SK-N-SH (cell line): ENCODE data around the gene ADAMTS13. TPM values are rescaled to one million over a fixed set of nuclear protein-coding genes. Genes with fewer than 3 reads are reported as not detected.

Experiments
- CTCF ChIA-PET: fragments of 300-600, 350-600 bp; formaldehyde crosslinking; extraction: SDS; loops from one replicate; lab custom pipeline; 2021; lab: Yijun Ruan, JAX
- POLR2A ChIA-PET: fragments of 350-600 bp; sonication (Branson Sonifier 250); formaldehyde crosslinking; extraction: SDS; loops from one replicate; lab custom pipeline; 2020; ENCODE audit warnings: antibody characterized with exemption, inconsistent platforms; lab: Yijun Ruan, JAX
- DNase-seq: peaks from one replicate; pipeline ENCODE4 v3.0.0; 2012
- H2AFZ ChIP-seq: fragments of 200-600 bp; sonication (generic); 2 replicates; pipeline ENCODE4 v1.8.1; 2016; ENCODE audit warnings: antibody characterized with exemption, mild to moderate bottlenecking, low read depth
- H3F3A ChIP-seq: fragments of 200-600 bp; sonication (generic); replicated peaks from 2 replicates; pipeline ENCODE3; 2016; ENCODE audit warnings: antibody characterized with exemption, mild to moderate bottlenecking; ENCODE audit not compliant: insufficient read depth
- H3K27ac ChIP-seq, 2 experiments: fragments of 200-500 bp in 1 of 2; fragments of 200-600 bp in 1 of 2; sonication (Bioruptor generic) in 1 of 2; sonication (generic), shearing (Covaris generic) in 1 of 2; 2 replicates each; pipeline versions ENCODE4 v1.5.1 to v1.6.1; 2014 to 2016; ENCODE audit warnings: low read depth in 2 of 2, inconsistent platforms in 1 of 2, low read length in 1 of 2, mild to moderate bottlenecking in 1 of 2, mixed read lengths in 1 of 2
- H3K27me3 ChIP-seq: fragments of 200-600 bp; sonication (generic), shearing (Covaris generic); 2 replicates; pipeline ENCODE4 v1.6.1; 2016; ENCODE audit warnings: mixed run types; ENCODE audit not compliant: insufficient read depth
- H3K36me3 ChIP-seq, 2 experiments: fragments of 200-500 bp in 1 of 2; fragments of 200-600 bp in 1 of 2; sonication (Bioruptor generic) in 1 of 2; sonication (generic) in 1 of 2; replicated peaks in 1 of 2; 2 replicates each; pipeline versions ENCODE3 to v1.5.1; 2014 to 2016; ENCODE audit warnings: low read length in 1 of 2, mild to moderate bottlenecking in 1 of 2; ENCODE audit not compliant: insufficient read depth in 2 of 2, control insufficient read depth in 1 of 2
- H3K4me1 ChIP-seq, 2 experiments: fragments of 200-500 bp in 1 of 2; fragments of 200-600 bp in 1 of 2; sonication (Bioruptor generic) in 1 of 2; sonication (generic), shearing (Covaris generic) in 1 of 2; 2 replicates each; pipeline versions ENCODE4 v1.5.1 to v1.6.1; 2014 to 2016; ENCODE audit warnings: low read depth in 1 of 2, low read length in 1 of 2, mixed run types in 1 of 2; ENCODE audit not compliant: insufficient read depth in 2 of 2, control insufficient read depth in 1 of 2
- H3K4me2 ChIP-seq: fragments of 200-600 bp; sonication (generic), shearing (Covaris generic); 2 replicates; pipeline ENCODE4 v1.6.1; 2017; ENCODE audit warnings: mixed run types
- H3K4me3 ChIP-seq, 2 experiments: fragments of 200-500 bp in 1 of 2; fragments of 200-600 bp in 1 of 2; sonication (Bioruptor generic) in 1 of 2; sonication (generic), shearing (Covaris generic) in 1 of 2; 2 replicates each; pipeline versions ENCODE4 v1.5.1 to v1.8.1; 2014 to 2016; ENCODE audit warnings: low read depth in 2 of 2, inconsistent platforms in 1 of 2, low read length in 1 of 2, mild to moderate bottlenecking in 1 of 2, mixed read lengths in 1 of 2, moderate library complexity in 1 of 2
- H3K79me2 ChIP-seq: fragments of 200-600 bp; sonication (generic); 2 replicates; pipeline ENCODE4 v1.8.1; 2017; ENCODE audit warnings: mild to moderate bottlenecking; ENCODE audit not compliant: insufficient read depth
- H3K9ac ChIP-seq: fragments of 200-600 bp; sonication (generic); 2 replicates; pipeline ENCODE4 v1.6.1; 2017; ENCODE audit warnings: mixed run types
- H3K9me2 ChIP-seq: fragments of 200-600 bp; sonication (generic); 2 replicates; pipeline ENCODE4 v1.6.1; 2017; ENCODE audit warnings: mixed run types
- H3K9me3 ChIP-seq: fragments of 200-600 bp; sonication (generic); 2 replicates; pipeline ENCODE4 v1.6.1; 2017; ENCODE audit warnings: mixed run types, mild to moderate bottlenecking, moderate library complexity
- H4K20me1 ChIP-seq: fragments of 200-600 bp; sonication (generic); 2 replicates; pipeline ENCODE4 v1.6.1; 2017; ENCODE audit warnings: mild to moderate bottlenecking, mixed run types; ENCODE audit not compliant: insufficient read depth
- CTCF ChIP-seq: fragments of 200-600 bp; sonication (generic); IDR thresholded peaks from 2 replicates; pipeline ENCODE4 v1.6.1; 2017; ENCODE audit warnings: antibody characterized with exemption, mild to moderate bottlenecking, moderate library complexity
- ELF1 ChIP-seq: IDR thresholded peaks from 2 replicates; pipeline ENCODE4 v1.4.0; 2012
- EP300 ChIP-seq, 2 experiments: IDR thresholded peaks; 2 replicates each; pipeline versions ENCODE4 v1.4.0 to v1.6.1; 2012; ENCODE audit warnings: borderline replicate concordance in 1 of 2, low read depth in 1 of 2, low read length in 1 of 2
- EZH2phosphoT487 ChIP-seq: fragments of 200-600 bp; sonication (generic); IDR thresholded peaks from 2 replicates; pipeline ENCODE4 v1.6.1; 2017; ENCODE audit warnings: low read depth, mixed run types, mild to moderate bottlenecking, antibody characterized with exemption, moderate library complexity, borderline replicate concordance
- FOXJ3 ChIP-seq: sonication (generic); formaldehyde crosslinking; IDR thresholded peaks from 2 replicates; pipeline ENCODE4 v1.5.1; 2020; ENCODE audit warnings: mild to moderate bottlenecking, missing genetic modification reagents
- FOXM1 ChIP-seq: IDR thresholded peaks from 2 replicates; pipeline ENCODE4 v1.4.0; 2012; ENCODE audit warnings: low read depth, mild to moderate bottlenecking
- JUND ChIP-seq: IDR thresholded peaks from 2 replicates; pipeline ENCODE4 v1.4.0; 2012
- MAX ChIP-seq: IDR thresholded peaks from 2 replicates; pipeline ENCODE4 v1.4.0; 2012; ENCODE audit warnings: low read depth
- NFIC ChIP-seq: IDR thresholded peaks from 2 replicates; pipeline ENCODE4 v1.4.0; 2012; ENCODE audit warnings: borderline replicate concordance
- NRF1 ChIP-seq: IDR thresholded peaks from 2 replicates; pipeline ENCODE4 v1.6.1; 2012; ENCODE audit warnings: low read depth, mild to moderate bottlenecking, low read length
- PBX3 ChIP-seq: IDR thresholded peaks from 2 replicates; pipeline ENCODE4; 2012
- REST ChIP-seq: IDR thresholded peaks from 2 replicates; pipeline ENCODE4 v1.6.1; 2012; ENCODE audit warnings: mild to moderate bottlenecking, low read depth, low read length, moderate library complexity
- RXRA ChIP-seq: IDR thresholded peaks from 2 replicates; pipeline ENCODE4 v1.4.0; 2012; ENCODE audit warnings: low read depth, mild to moderate bottlenecking, borderline replicate concordance
- SIN3A ChIP-seq: IDR thresholded peaks from 2 replicates; pipeline ENCODE4 v1.6.1; 2012; ENCODE audit warnings: low read depth, mild to moderate bottlenecking, low read length, moderate library complexity, borderline replicate concordance
- TCF12 ChIP-seq: IDR thresholded peaks from 2 replicates; pipeline ENCODE4 v1.4.0; 2012
- TEAD4 ChIP-seq: IDR thresholded peaks from 2 replicates; pipeline ENCODE4 v1.4.0; 2012; ENCODE audit warnings: mild to moderate bottlenecking, borderline replicate concordance; ENCODE audit not compliant: insufficient read depth
- USF1 ChIP-seq: IDR thresholded peaks from 2 replicates; pipeline ENCODE4 v1.4.0; 2012; ENCODE audit warnings: low read depth, borderline replicate concordance
- USF2 ChIP-seq: fragments of 150-350 bp; IDR thresholded peaks from 2 replicates; pipeline ENCODE4 v1.6.1; 2017; ENCODE audit warnings: antibody characterized with exemption, low read length, low read depth, borderline replicate concordance
- ZBTB33 ChIP-seq: IDR thresholded peaks from 2 replicates; pipeline ENCODE4 v1.4.0; 2012; ENCODE audit warnings: low read depth, borderline replicate concordance
- WGBS: methylation state at CpG from one replicate; pipeline ENCODE4 v1.1.6; 2017; ENCODE audit warnings: low lambda C conversion rate; 5-methylcytosine and 5-hydroxymethylcytosine counted together
- polyA plus RNA-seq, 3 experiments: library from polyadenylated mRNA; depleted of rRNA; stranded (reverse); fragments of >200 nt; gene quantifications; 2 replicates each; pipeline ENCODE4 v1.2.3, GENCODE V29; 2012

The ADAMTS13 gene
- polyA plus RNA-seq, 1 of the 3 experiments (the other 2 are of a cell fraction), result 10.6 TPM

GRCh38 chr9:133402689-133403088 is 19.5 kb upstream of the ADAMTS13 start:
- DNase-seq, result no peak
- no peaks in the 10 kb centered on the region for H3K27me3 ChIP-seq
- H3K79me2 ChIP-seq, result no peaks in the 10 kb centered on the region
- no peaks in the 10 kb centered on the region for H3K4me1 ChIP-seq
- no peak overlapping the region for H3K4me3 ChIP-seq
- WGBS, result 92% methylated on average over 6 of the region's 7 CpGs
- no peak overlapping the region for H3K9ac ChIP-seq
- peaks cover 14 to 31% of the 10 kb centered on the region in 2 experiments for H3K36me3 ChIP-seq
- H3F3A ChIP-seq, result no peaks in the 10 kb centered on the region
- no peak overlapping the region for H3K4me2 ChIP-seq
- H3K9me2 ChIP-seq, result no peaks in the 10 kb centered on the region
- ChIA-PET POLR2A (interaction anchor here (1.1 kb wide), 1 partner anchor 76 kb away, joined by 3 read pairs; the partner anchor contains the start of gene SLC2A6), CTCF (interaction anchor here (1.1 to 2.1 kb wide), 2 partner anchors 32 to 84 kb away, joined by 4 to 6 read pairs; no protein-coding TSS in a partner anchor)
- no peak for TF ChIP-seq ZBTB33
- TF ChIP-seq PBX3, result no peak
- no peak for TF ChIP-seq TEAD4
- no peak for TF ChIP-seq NRF1
- no peak for TF ChIP-seq SIN3A
- TF ChIP-seq TCF12, result no peak
- TF ChIP-seq USF1, result no peak
- TF ChIP-seq JUND, result no peak
- TF ChIP-seq NFIC, result no peak
- TF ChIP-seq EP300 (IDR thresholded peaks at IDR 0.05; ENCODE audit: borderline replicate concordance in 1 of 2, low read depth in 1 of 2, low read length in 1 of 2), result no peak
- no peak for TF ChIP-seq RXRA
- no peak for TF ChIP-seq FOXM1
- no peak for TF ChIP-seq FOXJ3 (CRISPR knock-in tag)
- no peak for TF ChIP-seq CTCF
- TF ChIP-seq USF2, result no peak
- TF ChIP-seq REST, result no peak
- TF ChIP-seq MAX, result no peak
- no peak for TF ChIP-seq EZH2phosphoT487
- TF ChIP-seq ELF1, result no peak
- H4K20me1 ChIP-seq, result no peaks in the 10 kb centered on the region
- H3K9me3 ChIP-seq, result no peaks in the 10 kb centered on the region
- no peak overlapping the region for H3K27ac ChIP-seq
- H2AFZ ChIP-seq, result no peak overlapping the region
